ENCODE data around the gene DNAH14. TPM values are rescaled to one million over a fixed set of nuclear protein-coding genes. Genes with fewer than 3 reads are reported as not detected.
"Not testable (repeated sequence)": the region's sequence is repeated elsewhere in the genome, so short reads cannot be mapped to it uniquely, and the experiment has no call there.

DNAH14 gene
- total RNA-seq, 4 donors from 2014 or later, result 0.15 to 0.55 TPM; not detected in 2

GRCh38 chr1:225121095-225121494 lies 191.6 kb downstream of the DNAH14 start:
- Histone ChIP-seq H3K36me3 (no peaks in the 10 kb centered on the region), H3K27ac (no peak overlapping the region), H3K9me3 (no peaks in the 10 kb centered on the region), H3K4me1 (no peaks in the 10 kb centered on the region), H3K27me3 (no peaks in the 10 kb centered on the region), H3K4me3 (no peak overlapping the region)
- DNase-seq (no peak), ATAC-seq (no peak)
- in situ Hi-C loops (cut with MboI; ENCODE audit: low sequenced_read_pairs in 4 of 4) (no loop called here), intact Hi-C loops (cut with DNase I; ENCODE audit: low total_unique reads) (no loop called here)
- no peak for TF ChIP-seq POLR2A (IDR thresholded peaks at IDR 0.05)
- no peak for TF ChIP-seq CTCF (IDR thresholded peaks at IDR 0.05 in 4 of 5, conservative IDR thresholded peaks at IDR 0.05 in 1 of 5)

- H3K27me3 ChIP-seq, result no peaks in the 10 kb centered on the region
- TF ChIP-seq CTCF (IDR thresholded peaks at IDR 0.05 in 4 of 5, conservative IDR thresholded peaks at IDR 0.05 in 1 of 5) (no peak), POLR2A (IDR thresholded peaks at IDR 0.05) (no peak)
- in situ Hi-C loops (cut with MboI; ENCODE audit: low sequenced_read_pairs in 4 of 4) (no loop called here), intact Hi-C loops (cut with DNase I; ENCODE audit: low total_unique reads) (no loop called here)
- no peak overlapping the region for H3K4me3 ChIP-seq
- no peaks in the 10 kb centered on the region for H3K4me1 ChIP-seq
- H3K27ac ChIP-seq, result no peak overlapping the region
- no peaks in the 10 kb centered on the region for H3K9me3 ChIP-seq
- H3K36me3 ChIP-seq, result no peaks in the 10 kb centered on the region
- DNase-seq (no peak), ATAC-seq (no peak)
These were observed 202.4 kb downstream of the DNAH14 start for GRCh38 chr1:225131869-225132268.

- intact Hi-C loops (cut with DNase I; ENCODE audit: low total_unique reads), result no loop called here
- no peaks in the 10 kb centered on the region for H3K4me1 ChIP-seq
These were observed 208.5 kb downstream of the DNAH14 start for GRCh38 chr1:225137976-225138375.

GRCh38 chr1:225143001-225143400 lies 213.5 kb downstream of the DNAH14 start:
- TF ChIP-seq POLR2A (IDR thresholded peaks at IDR 0.05) (no peak), CTCF (IDR thresholded peaks at IDR 0.05 in 4 of 5, conservative IDR thresholded peaks at IDR 0.05 in 1 of 5) (no peak)
- ATAC-seq (no peak), DNase-seq (no peak)
- Histone ChIP-seq H3K4me3 (no peak overlapping the region), H3K9me3 (no peaks in the 10 kb centered on the region), H3K4me1 (no peaks in the 10 kb centered on the region), H3K36me3 (no peaks in the 10 kb centered on the region), H3K27ac (no peak overlapping the region), H3K27me3 (no peaks in the 10 kb centered on the region)
- intact Hi-C loops (cut with DNase I; ENCODE audit: low total_unique reads), result no loop called here
- in situ Hi-C loops (cut with MboI; ENCODE audit: low sequenced_read_pairs in 4 of 4), result no loop called here

More at GRCh38 chr1:225137976-225138375, 208.5 kb downstream of the DNAH14 start:
- no peaks in the 10 kb centered on the region for H3K9me3 ChIP-seq
- no peak overlapping the region for H3K4me3 ChIP-seq
- H3K27me3 ChIP-seq, result no peaks in the 10 kb centered on the region
- TF ChIP-seq POLR2A (IDR thresholded peaks at IDR 0.05) (no peak), CTCF (IDR thresholded peaks at IDR 0.05 in 4 of 5, conservative IDR thresholded peaks at IDR 0.05 in 1 of 5) (no peak)
- ATAC-seq (no peak), DNase-seq (no peak)
- no peaks in the 10 kb centered on the region for H3K36me3 ChIP-seq
- in situ Hi-C loops (cut with MboI; ENCODE audit: low sequenced_read_pairs in 4 of 4), result no loop called here
- no peak overlapping the region for H3K27ac ChIP-seq

GRCh38 chr1:225146478-225146877 lies 217.0 kb downstream of the DNAH14 start:
- intact Hi-C loops (cut with DNase I; ENCODE audit: low total_unique reads) (no loop called here), in situ Hi-C loops (cut with MboI; ENCODE audit: low sequenced_read_pairs in 4 of 4) (no loop called here)
- no peaks in the 10 kb centered on the region for H3K4me1 ChIP-seq
- no peaks in the 10 kb centered on the region for H3K27me3 ChIP-seq
- ATAC-seq (no peak), DNase-seq (no peak)
- no peaks in the 10 kb centered on the region for H3K36me3 ChIP-seq
- H3K27ac ChIP-seq, result no peak overlapping the region
- H3K4me3 ChIP-seq, result no peak overlapping the region
- H3K9me3 ChIP-seq, result no peaks in the 10 kb centered on the region
- no peak for TF ChIP-seq POLR2A (IDR thresholded peaks at IDR 0.05)
- no peak for TF ChIP-seq CTCF (IDR thresholded peaks at IDR 0.05 in 4 of 5, conservative IDR thresholded peaks at IDR 0.05 in 1 of 5)

- H3K4me1 ChIP-seq; H3K9me3 ChIP-seq; in situ Hi-C loops (cut with MboI; ENCODE audit: low sequenced_read_pairs in 4 of 4); ATAC-seq; H3K27me3 ChIP-seq; H3K4me3 ChIP-seq; intact Hi-C loops (cut with DNase I; ENCODE audit: low total_unique reads); H3K27ac ChIP-seq; H3K36me3 ChIP-seq; DNase-seq: not testable (repeated sequence)
These were observed 218.3 kb downstream of the DNAH14 start for GRCh38 chr1:225147791-225148190.
